H1 (cell line): ENCODE measurements around the gene FGGY. TPM values are rescaled to one million over a fixed set of nuclear protein-coding genes. Genes with fewer than 3 reads are reported as not detected.

Source experiments
- SP4 ChIP-seq: IDR thresholded peaks from 2 replicates; pipeline ENCODE4 v1.6.1; 2012; ENCODE audit warnings: low read length, inconsistent platforms
- polyA plus RNA-seq, 7 experiments: library from polyadenylated mRNA; depleted of rRNA in 3 of 7; stranded (reverse) in 5 of 7; unstranded in 2 of 7; fragments of >200 nt in 5 of 7; fragments of 200-250 nt in 2 of 7; gene quantifications; 1 replicate in 5 of 7; 2 replicates in 1 of 7; 4 replicates in 1 of 7; pipeline versions ENCODE4 v1.2.1 to v1.2.3, GENCODE V29; 2011 to 2013; ENCODE audit warnings: missing spikeins in 2 of 7, mixed read lengths in 2 of 7
- total RNA-seq: library from RNA; stranded (reverse); fragmentation: NEBNext Ultra II Directional; extraction: Animal tissue kit (Norgen Biotek cat#: 25700); gene quantifications from 2 replicates; pipeline ENCODE4 v1.2.1, GENCODE V29; 2021

The FGGY gene
- total and polyA plus RNA-seq, 2 of the 8 experiments (the other 6 are each of a cell fraction or from before 2014, with no cell fraction given) = 10.3 to 12.5 TPM

DNA sequence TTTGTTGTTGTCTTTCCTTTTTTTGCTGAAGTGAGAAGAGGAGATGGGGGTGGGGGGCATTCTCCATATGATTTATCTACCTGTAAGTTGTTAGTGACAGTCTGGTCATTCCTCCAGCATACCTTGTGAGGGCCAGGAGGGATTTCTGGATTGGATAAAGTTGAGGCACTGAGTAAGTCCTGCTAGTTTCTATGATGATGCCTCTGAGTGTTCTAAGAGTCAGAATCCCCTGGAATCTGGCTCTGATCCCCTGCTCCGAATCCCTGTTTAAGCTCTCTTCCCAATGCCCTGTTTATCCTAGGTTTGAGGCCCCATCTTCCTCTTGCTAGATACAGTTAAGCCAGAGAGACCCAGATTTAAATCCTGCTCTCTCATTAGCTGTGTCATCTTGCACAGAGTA, 434.7 kb downstream of the FGGY start (continued):
- no peak for TF ChIP-seq SP4
